HG03159 (cell line): ENCODE data around the gene SLC1A4.
"Not testable (repeated sequence)": the region's sequence is repeated elsewhere in the genome, so short reads cannot be mapped to it uniquely, and the experiment has no call there.

ENCODE experiments used
- ATAC-seq: cut with Tn5 transposase; IDR thresholded peaks from one replicate; pipeline ENCODE4 v1.9.1; 2021; ENCODE audit warnings: mild to moderate bottlenecking, moderate library complexity; ENCODE audit not compliant: unreplicated experiment

The SLC1A4 gene

GRCh38 chr2:64963719-64964118 is 25.5 kb upstream of the SLC1A4 start:
- ATAC-seq: no peak

GRCh38 chr2:64966017-64966416 is 23.2 kb upstream of the SLC1A4 start:
- ATAC-seq: no peak

DNA sequence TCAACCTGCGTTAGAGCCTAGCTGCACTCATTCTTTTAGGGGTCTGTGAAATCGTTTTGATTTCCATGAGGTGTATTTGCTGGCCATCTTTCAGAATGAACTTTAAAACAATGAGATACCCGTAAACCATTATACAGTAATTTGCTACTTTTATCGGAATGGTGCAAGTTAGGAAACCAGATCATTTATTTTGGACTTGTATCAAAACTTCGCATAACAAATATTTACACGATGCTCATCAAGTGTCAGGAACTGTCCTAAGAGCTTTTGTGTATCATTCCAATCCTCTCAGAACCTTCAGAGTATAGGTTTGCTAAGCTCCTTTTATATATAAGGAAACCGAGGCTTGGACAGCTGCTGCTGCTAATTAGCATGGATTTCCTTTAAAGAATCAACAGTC is 22.4 kb upstream of the SLC1A4 start:
- ATAC-seq: no peak

DNA sequence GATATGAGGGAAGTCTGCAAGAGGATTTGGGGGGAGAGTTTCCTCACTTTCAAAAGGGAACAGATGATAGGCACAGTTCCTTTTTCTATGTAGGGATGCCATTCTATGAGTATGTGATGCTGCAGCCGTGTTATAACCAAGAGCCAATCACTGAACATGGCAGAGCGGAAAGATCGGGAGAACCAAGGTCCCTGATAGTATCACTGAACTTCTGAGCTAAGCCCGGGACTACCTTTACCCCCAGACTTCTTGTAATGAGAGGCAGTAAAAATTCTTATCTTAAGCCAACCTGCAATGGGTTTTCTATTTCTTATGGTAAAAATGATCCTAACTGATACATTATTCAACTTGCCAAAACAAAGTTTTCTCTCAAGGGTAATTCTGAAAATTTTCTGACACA is 21.6 kb upstream of the SLC1A4 start:
- ATAC-seq: no peak

DNA sequence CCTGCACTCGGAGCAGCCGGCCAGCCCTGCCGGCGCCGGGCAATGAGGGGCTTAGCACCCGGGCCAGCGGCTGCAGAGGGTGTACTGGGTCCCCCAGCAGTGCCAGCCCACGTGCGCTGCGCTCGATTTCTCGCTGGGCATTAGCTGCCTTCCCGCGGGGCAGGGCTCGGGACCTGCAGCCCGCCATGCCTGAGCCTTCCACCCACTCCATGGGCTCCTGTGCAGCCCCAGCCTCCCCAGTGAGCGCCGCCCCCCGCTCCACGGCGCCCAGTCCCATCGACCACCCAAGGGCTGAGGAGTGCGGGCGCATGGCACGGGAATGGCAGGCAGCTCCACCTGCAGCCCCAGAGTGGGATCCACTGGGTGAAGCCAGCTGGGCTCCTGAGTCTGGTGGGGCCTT is 20.1 kb upstream of the SLC1A4 start:
- not testable (repeated sequence) for ATAC-seq

GRCh38 chr2:64970495-64970894 is 18.7 kb upstream of the SLC1A4 start:
- no peak for ATAC-seq

- ATAC-seq: no peak
These were observed 16.8 kb upstream of the SLC1A4 start for GRCh38 chr2:64972426-64972825.

DNA sequence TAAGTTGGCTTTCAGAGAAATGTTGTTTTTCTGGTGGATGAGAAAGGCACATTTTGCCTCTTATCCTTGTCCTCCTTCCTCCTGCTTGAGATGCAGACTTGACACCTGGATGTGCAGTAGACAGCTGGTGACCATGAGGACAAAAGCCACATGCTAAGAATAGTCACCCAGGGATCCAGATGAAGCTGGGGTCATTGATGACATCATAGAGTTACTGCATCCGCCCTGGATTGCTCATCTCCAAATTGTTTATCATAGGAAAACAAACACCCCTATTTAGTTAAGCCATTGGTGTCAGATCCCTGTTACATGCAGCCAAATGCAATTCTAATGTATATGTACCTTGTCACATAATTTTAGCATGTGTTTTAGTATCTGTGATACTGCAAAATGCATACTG is 16.3 kb upstream of the SLC1A4 start:
- no peak for ATAC-seq

DNA sequence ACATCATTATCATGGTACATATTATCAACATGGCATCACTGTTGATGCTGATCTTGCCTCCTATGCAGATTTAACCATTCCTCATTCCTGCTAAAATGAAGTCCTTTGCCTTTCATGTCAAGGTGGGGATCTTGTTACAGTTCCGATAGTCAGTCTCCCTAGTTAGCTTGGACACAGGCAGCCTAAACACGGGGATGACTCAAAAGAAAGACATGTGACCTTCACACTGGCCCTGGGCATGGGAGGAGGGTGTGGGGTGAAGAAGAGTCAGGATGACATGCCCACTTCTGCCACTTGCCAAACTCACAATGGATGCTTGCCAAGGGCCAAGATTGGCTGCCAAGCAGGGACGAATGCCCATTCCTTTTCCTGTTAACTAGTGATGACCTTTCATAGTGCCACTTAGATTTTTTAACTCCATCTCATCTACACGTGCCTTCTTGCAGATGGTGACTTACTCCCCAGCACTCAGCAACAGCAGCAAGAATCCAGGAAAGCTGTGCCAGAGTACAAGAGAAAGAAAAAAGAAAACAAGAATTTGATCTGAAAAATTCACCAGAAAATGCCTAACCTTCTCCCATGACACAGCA is 13.9 kb upstream of the SLC1A4 start:
- no peak for ATAC-seq

DNA sequence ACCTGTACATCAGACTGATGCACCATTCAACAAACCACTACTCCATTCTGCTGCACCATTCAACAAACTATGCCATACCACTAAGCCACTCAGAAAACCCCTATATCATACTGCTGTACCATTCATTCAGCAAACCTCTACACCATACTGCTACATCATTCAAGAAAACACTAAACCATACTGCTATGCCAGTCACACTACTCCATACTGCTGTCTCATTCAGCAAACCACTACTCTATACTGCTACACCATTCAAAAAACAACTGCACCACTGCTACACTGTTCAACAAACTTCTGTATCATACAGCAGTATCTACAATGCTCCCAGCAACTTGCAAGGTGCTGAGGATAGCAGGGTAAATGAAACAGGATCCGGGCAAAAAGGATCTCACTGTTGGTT is 12.9 kb upstream of the SLC1A4 start:
- ATAC-seq: no peak

GRCh38 chr2:64978514-64979268 is 10.5 kb upstream of the SLC1A4 start:
- ATAC-seq: no peak

- no peak for ATAC-seq
These were observed 9.5 kb upstream of the SLC1A4 start for GRCh38 chr2:64979744-64980143.

- ATAC-seq: no peak
These were observed 9.0 kb upstream of the SLC1A4 start for GRCh38 chr2:64980183-64980582.

DNA sequence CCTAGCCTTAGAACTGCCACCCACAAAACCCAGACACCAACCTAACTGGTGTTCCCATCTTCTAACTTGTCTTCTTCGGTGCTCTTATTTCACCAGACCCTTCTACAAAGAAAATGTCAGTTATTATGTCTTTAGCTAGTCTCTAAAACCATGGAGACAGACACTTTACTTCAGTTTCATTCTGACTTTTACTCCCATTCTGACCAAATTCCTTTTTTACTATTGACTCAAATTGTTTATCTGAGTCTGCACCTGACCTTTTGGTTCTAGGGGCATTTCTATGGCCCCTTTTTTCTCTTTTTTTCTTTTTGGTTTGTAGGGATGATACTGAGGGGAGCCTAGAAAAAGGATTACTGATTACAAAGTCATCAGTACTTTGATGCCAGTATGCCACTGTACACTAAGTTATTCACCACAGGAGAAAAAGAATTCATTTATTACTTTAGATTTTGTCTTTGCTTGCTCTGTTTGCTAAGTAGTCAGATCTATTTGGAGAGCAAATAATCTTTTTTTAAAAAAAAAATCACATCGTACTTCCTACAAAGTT is 6.8 kb upstream of the SLC1A4 start:
- ATAC-seq: peak; percentile 31

- ATAC-seq: no peak
These were observed 6.3 kb upstream of the SLC1A4 start for GRCh38 chr2:64982932-64983331.

- ATAC-seq: no peak
These were observed 3.8 kb upstream of the SLC1A4 start for GRCh38 chr2:64985447-64985846.

GRCh38 chr2:64987001-64987955 is 1.9 kb upstream of the SLC1A4 start:
- peak; percentile 18 for ATAC-seq

GRCh38 chr2:64987956-64988419 is 1.2 kb upstream of the SLC1A4 start:
- no peak for ATAC-seq

GRCh38 chr2:64988420-64989125 is 626 bp upstream of the SLC1A4 start:
- ATAC-seq: peak; percentile 35

DNA sequence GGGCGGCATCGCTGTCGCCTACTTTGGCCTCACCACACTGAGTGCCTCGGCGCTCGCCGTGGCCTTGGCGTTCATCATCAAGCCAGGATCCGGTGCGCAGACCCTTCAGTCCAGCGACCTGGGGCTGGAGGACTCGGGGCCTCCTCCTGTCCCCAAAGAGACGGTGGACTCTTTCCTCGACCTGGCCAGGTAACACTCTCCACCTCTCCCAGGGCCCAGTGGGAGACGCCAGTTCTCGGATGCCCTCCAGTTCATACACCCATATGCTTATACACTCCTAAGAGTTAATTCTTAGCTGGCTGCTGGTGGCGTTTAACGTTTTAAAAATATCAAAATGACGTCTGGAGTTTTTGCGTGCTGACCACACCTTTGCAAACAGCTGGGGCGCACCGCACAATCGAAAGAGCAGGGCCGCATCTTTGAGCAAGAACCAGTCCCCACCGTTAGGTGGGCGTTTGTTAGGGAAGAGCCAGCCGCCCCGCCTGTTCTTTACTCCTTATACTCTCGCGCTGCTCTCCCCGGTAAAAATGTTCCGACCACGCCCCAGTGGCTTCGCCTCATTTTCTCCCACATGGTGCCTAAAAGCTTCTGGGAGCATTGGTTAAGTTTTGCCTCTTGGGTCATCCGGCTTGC is 899 bp downstream of the SLC1A4 start:
- no peak for ATAC-seq
